ENCODE data around the gene LTBP1.

The LTBP1 gene

GRCh38 chr2:33122726-33123125 is 176.0 kb downstream of the LTBP1 start:
- no peak for DNase-seq

GRCh38 chr2:33123216-33123615 is 176.5 kb downstream of the LTBP1 start:
- no peak for DNase-seq

GRCh38 chr2:33126552-33126951 is 179.8 kb downstream of the LTBP1 start:
- no peak for DNase-seq

GRCh38 chr2:33126958-33127357 is 180.2 kb downstream of the LTBP1 start:
- DNase-seq: no peak

- DNase-seq: no peak
Observed at GRCh38 chr2:33129263-33130053, 182.7 kb downstream of the LTBP1 start.

- DNase-seq: no peak
Observed at GRCh38 chr2:33130054-33130447, 183.3 kb downstream of the LTBP1 start.

- no peak for DNase-seq
Observed at GRCh38 chr2:33130544-33130943, 183.8 kb downstream of the LTBP1 start.

GRCh38 chr2:33131111-33131510 is 184.4 kb downstream of the LTBP1 start:
- no peak for DNase-seq

- no peak for DNase-seq
Observed at GRCh38 chr2:33131749-33132148, 185.0 kb downstream of the LTBP1 start.

- no peak for DNase-seq
Observed at GRCh38 chr2:33133454-33133952, 186.8 kb downstream of the LTBP1 start.

- DNase-seq: peak; percentile 87
Observed at GRCh38 chr2:33134086-33134771, 187.5 kb downstream of the LTBP1 start.

GRCh38 chr2:33134791-33135560 is 188.2 kb downstream of the LTBP1 start:
- peak; percentile 58 for DNase-seq

GRCh38 chr2:33135645-33136044 is 188.9 kb downstream of the LTBP1 start:
- DNase-seq: no peak

GRCh38 chr2:33136056-33136455 is 189.3 kb downstream of the LTBP1 start:
- no peak for DNase-seq

- DNase-seq: no peak
Observed at GRCh38 chr2:33136566-33136965, 189.8 kb downstream of the LTBP1 start.

GRCh38 chr2:33137331-33137730 is 190.6 kb downstream of the LTBP1 start:
- DNase-seq: no peak

- DNase-seq: no peak
Observed at GRCh38 chr2:33139949-33140348, 193.2 kb downstream of the LTBP1 start.

GRCh38 chr2:33141476-33141875 is 194.7 kb downstream of the LTBP1 start:
- DNase-seq: no peak

GRCh38 chr2:33142810-33143209 is 196.1 kb downstream of the LTBP1 start:
- no peak for DNase-seq

GRCh38 chr2:33144243-33144642 is 197.5 kb downstream of the LTBP1 start:
- no peak for DNase-seq

GRCh38 chr2:33145459-33145858 is 198.7 kb downstream of the LTBP1 start:
- DNase-seq: no peak

- no peak for DNase-seq
Observed at GRCh38 chr2:33146102-33146501, 199.3 kb downstream of the LTBP1 start.

- no peak for DNase-seq
Observed at GRCh38 chr2:33153008-33153407, 206.3 kb downstream of the LTBP1 start.

Data from left hindlimb (tissue), 1 donor.